Epithelial cell of esophagus (primary cell): Measurements from ENCODE around the gene IRF1.

Experiments used
- DNase-seq: peaks from one replicate; pipeline ENCODE4 v3.0.0; 2010; ENCODE audit warnings: low read depth
- H3K4me3 ChIP-seq: 2 replicates; pipeline ENCODE4 v1.5.1; 2011; ENCODE audit warnings: mild to moderate bottlenecking, low read length, control low read depth
- TF ChIP-seq, protein P1 (sequence below): IDR thresholded peaks from 2 replicates; pipeline ENCODE4 v1.5.1; 2011; ENCODE audit warnings: low read depth, mild to moderate bottlenecking, low read length, control low read depth, inconsistent platforms; ENCODE audit not compliant: insufficient read depth; ENCODE audit errors: missing control alignments

The IRF1 gene

DNA sequence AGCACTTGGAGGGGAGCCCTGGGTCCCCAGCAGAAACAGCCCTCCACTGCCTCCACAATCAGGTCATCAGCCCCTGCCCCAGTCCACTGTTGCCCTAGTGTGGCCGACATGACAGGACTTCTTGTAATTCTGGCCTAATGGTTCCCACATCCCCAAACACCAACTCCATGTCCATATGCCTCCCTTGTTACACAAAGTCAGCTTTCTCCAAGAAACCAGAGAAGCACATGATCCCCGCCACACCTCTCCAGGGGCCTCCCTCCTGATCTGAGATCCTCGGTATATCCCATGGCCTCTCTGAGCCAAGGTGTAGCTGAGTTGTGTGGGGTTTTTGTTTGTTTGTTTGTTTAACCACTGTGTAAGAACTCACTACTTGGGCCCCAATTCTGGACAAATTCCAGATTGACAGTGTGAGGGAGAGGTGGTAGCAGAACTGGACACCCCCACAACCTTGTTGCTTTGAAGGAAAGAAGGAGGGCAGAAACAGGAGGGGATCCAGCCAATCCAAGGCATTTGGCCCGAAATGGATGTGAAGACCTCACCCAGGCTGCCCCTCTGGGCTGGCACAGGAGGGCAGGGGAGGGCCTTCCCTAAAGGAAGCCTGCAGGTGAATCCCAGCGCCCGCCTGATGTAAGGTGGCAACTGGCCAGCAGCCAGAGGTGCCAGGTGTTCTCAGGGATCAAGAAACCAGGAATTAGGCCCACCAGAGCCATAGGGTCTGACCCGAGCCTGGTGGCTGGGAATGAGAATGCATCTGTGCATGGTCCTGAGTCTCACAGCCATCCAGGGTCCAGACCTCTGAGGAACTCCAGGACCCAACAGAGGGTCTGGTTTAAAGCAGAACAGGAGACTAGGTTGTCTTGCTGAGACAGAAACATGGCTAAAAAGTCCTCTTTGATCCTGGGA, 13.4 kb downstream of the IRF1 start:
- TF ChIP-seq, protein P1, sequence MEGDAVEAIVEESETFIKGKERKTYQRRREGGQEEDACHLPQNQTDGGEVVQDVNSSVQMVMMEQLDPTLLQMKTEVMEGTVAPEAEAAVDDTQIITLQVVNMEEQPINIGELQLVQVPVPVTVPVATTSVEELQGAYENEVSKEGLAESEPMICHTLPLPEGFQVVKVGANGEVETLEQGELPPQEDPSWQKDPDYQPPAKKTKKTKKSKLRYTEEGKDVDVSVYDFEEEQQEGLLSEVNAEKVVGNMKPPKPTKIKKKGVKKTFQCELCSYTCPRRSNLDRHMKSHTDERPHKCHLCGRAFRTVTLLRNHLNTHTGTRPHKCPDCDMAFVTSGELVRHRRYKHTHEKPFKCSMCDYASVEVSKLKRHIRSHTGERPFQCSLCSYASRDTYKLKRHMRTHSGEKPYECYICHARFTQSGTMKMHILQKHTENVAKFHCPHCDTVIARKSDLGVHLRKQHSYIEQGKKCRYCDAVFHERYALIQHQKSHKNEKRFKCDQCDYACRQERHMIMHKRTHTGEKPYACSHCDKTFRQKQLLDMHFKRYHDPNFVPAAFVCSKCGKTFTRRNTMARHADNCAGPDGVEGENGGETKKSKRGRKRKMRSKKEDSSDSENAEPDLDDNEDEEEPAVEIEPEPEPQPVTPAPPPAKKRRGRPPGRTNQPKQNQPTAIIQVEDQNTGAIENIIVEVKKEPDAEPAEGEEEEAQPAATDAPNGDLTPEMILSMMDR = peak; percentile 8
- no peak overlapping the region for H3K4me3 ChIP-seq
- DNase-seq = no peak

DNA sequence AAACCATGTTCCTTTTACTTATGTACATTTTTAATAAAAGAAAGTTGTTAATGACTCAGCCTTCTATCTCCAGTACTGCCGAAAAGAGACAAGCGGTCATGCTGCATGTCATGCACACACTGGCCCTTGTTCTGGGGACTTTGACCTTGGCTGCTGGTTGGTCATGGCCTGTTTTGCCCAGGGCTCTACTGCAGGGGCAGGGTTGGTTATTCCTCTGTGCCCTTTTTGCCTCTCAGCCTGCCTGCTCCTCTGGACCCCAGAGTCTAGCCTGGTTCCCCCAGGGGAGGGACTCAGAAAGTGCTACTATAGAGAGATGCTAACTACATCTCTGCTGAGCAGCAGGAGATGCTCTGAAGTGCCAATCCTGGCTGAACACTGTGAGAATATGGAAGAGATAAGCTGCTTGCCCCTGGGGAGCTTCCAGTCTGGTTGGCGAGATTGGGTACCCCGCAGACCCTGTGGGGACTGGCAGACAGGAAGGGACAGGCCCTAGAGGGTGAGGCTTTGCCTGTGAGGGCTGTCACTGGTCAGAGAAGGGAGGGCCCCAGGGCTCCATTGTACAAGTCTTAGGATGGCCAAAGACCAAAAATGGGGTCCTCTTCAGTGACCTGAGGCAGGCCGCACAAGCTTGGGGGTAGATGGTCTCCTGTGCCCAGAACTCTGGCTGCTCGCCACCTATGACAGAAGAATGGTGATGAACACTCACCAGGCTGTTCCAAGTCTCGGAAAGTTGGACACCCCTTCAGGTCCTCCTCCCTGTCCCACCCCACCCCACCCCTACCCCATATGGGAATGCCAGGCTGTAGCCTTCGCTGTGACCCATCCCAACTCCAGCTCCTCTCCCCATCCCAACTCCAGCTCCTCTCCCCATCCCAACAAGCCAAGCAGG, 14.3 kb downstream of the IRF1 start:
- DNase-seq = no peak
- no peak overlapping the region for H3K4me3 ChIP-seq
- TF ChIP-seq, protein P1 = no peak

DNA sequence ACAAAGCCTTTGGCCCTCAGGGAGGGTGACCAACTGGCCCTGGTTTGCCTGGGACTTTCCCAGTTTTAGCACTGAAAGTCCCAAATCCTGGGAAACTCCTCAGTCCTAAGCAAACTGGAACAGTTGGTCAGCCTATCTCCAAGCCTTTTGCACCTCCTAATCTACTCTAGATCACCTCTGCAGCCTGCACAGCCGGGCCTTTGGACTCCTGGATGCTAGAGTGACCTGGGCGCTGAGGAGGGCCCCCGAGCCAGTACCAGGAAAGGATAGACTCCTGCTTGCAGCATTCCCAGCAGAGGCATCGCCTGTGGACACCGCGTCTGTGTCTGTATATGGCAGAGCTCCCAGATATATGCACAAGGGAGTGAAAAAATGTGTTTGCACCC, 15.1 kb downstream of the IRF1 start:
- TF ChIP-seq, protein P1 = no peak
- DNase-seq = no peak
- no peak overlapping the region for H3K4me3 ChIP-seq

DNA sequence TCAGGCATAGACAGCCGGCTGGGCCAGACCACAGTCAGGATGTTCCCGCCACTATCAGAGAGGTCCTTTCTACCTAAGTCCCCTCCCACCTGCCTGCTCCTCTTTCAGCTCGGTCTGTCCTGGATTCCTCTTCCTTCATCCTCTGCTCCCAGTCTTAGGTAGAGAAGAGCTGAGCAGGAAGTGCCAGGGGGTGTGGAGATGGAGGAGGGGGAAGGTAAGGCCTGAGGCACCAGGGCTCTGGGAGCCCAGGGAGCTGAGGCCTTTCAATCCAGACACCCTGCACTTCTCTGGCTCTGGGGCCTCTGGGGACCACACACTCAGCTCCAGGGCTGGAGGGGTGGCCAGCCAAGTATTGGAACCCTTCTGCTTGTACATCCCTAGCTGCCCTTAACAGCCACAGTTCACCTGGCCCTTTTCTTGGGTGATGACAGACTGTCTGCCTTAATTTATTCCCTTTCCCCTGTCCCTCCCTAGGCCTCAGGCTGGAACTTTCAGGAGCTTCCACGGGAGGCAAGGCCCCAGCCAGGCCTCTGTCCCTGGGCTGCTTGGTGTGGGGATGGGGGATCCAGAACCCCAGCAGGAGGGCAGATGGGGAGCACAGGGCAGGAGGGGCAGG, 15.6 kb downstream of the IRF1 start:
- TF ChIP-seq, protein P1 = no peak
- H3K4me3 ChIP-seq = no peak overlapping the region
- DNase-seq = no peak

DNA sequence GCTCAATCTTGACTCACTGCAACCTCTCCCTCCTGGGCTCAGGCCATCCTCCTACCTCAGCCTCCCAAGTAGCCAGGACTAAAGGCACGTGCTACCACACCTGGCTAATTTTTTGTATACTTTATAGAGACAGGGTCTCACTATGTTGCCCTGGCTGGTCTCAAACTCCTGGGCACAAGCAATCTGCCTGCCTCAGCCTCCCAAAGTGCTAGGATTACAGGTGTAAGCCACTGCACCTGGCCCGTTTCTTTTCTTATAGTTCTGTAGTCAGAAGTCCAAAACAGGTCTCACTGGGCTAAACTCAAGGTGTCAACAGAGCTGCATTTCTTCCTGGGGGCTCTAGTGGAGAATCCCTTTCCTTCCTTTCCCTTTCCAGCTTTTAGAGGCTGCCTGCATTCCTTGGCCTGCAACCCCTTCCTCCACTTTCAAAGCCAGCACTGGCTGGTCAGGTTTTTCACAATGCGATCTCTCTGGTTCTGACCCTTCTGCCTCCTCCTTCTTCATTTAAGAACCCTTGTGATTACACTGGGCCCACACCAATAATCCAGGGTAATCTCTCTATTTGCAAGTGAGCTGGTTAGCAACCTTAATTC, 16.3 kb downstream of the IRF1 start:
- no peak for DNase-seq
- H3K4me3 ChIP-seq = no peak overlapping the region
- TF ChIP-seq, protein P1 = no peak

DNA sequence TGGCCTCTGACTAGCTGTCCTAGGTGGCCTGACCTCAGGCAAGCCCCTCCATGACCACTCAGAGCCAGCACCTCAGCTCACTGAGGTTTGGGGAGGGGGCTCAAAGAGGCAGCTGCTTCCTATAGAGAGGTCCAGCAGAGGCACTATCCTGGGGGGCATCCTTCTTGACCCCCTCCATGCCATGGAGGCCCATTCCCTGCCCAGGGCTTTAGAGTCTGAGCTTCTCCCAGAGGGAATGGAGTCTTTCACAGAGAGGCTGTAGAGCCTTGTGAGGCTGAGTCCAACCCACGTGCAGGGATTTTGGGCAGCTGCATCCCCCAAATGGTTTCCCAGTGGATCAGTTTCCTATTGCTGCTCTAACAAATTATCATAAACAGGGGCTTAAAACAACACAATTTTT, 16.9 kb downstream of the IRF1 start:
- no peak overlapping the region for H3K4me3 ChIP-seq
- no peak for DNase-seq
- TF ChIP-seq, protein P1 = no peak
